Measurements from ENCODE around the gene ZFAND3.

Gene ZFAND3

DNA sequence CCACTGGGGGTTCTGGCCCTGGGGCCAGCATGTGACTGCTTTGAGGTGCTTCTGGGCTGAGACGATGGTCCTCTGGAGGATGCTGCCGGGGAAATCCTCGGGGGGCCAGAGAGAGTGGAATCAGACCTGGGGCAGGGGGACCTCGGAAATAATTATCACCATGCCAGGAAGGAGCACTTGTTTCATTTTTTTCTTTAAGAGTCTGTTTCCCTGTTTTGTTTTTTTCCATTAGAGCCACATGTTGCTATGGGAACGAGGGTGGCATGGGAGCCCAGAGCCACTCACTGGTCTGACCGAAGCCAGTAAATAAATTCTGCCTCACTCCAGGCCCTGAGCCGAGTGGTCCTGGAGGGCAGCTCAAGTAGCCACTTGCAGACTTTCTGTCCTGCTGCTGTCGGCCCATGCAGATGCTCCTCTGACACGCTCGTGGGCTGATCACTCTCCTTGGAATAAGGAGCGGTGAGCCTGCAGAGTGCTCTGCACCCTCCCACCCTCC lies 365.1 kb downstream of the ZFAND3 start:
- no peak for DNase-seq (ENCODE audit: low read depth, low spot score)

DNA sequence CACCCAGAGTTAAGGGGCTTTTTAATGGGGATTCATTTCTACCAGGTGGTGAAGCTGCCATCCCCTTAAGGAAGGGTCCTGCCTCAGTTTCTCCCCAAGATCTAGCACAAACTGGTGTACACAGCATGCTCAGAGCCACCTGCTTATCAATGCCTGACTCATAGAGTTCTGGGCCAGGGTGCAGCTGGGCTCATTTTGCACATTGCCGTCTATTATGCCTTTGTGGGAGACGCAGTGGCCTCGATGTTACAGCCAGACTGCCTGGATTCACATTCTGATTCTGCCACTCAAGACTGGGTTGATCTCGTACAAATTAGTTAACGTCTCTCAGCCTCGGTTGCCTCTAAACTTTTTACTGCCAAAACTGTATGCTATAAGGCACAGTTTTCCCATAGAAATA lies 365.7 kb downstream of the ZFAND3 start:
- DNase-seq (ENCODE audit: low read depth, low spot score), result no peak

GRCh38 chr6:38185752-38186151 lies 366.2 kb downstream of the ZFAND3 start:
- DNase-seq (ENCODE audit: low read depth, low spot score), result no peak

DNA sequence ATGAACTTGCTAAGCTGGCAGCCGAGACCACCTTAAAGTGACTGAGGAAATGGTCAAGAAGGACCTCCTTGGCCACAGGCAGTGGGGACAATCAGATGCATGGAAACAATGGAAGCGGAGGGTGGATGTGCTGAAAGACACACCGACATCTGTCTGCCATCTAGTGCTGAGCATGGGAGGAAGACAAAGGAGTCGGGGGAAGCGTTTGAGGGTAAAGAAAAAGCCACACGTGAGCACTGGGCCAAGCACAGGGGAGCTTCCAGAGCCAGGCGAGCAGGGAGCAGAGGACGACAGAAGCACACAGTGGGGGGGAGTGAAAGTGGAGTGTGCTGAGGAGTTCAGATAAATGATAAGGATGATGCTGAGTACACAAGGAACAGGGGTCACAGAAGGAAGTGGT lies 367.8 kb downstream of the ZFAND3 start:
- no peak for DNase-seq (ENCODE audit: low read depth, low spot score)

DNA sequence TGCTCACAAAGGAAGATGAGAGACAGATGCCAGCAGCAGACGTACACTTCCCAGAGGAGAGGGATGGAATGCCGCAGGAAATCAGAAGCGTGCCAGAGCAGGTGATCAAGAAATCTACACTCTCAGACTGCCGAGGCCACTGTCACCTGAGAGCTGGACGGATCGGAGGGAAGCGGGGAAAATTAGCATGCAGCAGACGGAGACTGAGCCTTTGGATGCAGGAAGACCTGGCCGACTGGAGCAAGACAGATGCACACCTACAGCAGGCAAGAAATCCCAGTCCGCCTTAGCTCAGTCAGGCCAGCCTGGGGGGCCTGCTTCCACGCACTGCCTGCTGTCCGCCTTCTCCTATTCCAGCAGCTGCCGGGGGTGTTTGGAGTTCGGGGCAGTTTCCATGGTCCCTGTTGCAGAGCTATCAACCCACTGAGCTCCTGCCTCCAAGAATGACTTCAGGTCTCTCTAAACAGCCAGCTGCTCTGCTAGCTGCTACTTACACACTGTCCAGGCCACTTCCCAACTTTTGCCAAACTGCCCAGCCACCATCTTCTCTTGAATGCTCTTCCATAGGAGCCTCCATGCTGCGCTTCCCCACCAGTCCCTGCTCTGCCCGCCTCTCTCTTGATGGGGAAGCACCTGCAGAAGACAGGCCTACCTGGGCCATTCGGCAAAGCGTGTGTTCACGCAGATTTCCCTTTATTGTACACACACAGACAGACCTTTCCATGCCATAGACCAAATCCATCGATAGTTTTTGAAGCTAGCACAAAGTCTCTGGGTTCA lies 368.5 kb downstream of the ZFAND3 start:
- no peak for DNase-seq (ENCODE audit: low read depth, low spot score)

DNA sequence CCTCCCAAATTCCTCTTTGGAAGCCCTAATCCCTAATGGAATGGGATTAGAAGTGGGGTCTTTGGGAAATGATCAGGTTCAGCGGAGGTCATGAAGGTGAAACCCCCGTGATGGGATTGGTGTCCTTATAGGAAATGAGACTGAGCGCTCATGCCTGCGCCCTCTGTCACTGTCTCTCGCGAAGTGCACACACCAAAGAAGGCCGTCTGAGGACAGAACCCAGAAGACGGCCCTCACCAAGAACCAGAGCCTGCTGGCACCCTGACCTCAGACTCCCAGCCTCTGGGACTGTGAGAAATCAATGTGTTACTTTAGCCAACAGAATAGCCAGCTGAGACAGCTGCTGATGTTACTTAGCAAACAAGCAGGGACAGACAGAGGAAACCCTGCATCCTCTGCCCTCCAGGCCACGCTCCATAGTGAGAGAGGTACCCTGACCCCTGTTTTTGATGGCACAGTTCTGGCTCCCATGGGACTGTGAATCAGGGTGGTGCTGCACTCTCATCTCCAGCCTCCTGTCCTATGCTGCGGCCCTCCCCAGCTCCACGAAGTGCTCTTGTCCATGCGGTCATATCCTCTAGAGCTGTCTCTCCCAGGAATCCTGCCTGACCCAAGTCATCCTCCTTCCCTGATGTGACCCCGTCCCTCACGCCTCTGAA lies 369.3 kb downstream of the ZFAND3 start:
- no peak for DNase-seq (ENCODE audit: low read depth, low spot score)

- DNase-seq (ENCODE audit: low read depth, low spot score), result no peak
These were observed 371.9 kb downstream of the ZFAND3 start for GRCh38 chr6:38191418-38191817.

DNA sequence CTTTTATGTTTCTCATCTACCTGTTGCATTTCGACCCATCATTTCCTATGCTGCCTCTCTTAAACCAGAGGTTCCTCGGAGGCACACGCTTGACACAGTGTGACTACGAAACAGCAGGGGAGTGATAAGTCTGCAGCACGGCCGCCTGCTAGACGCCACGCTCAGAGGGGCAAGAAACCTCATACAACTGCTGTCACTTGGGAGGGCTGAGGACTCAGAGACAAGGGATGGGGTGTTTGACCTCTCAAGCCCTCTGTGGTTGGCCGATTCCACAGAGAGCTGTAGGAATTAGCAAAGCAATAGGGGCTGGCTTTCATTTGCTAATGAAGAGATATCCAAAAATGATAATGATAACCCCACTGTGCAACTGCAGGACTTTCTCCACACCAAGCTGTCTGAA lies 372.5 kb downstream of the ZFAND3 start:
- no peak for DNase-seq (ENCODE audit: low read depth, low spot score)

DNA sequence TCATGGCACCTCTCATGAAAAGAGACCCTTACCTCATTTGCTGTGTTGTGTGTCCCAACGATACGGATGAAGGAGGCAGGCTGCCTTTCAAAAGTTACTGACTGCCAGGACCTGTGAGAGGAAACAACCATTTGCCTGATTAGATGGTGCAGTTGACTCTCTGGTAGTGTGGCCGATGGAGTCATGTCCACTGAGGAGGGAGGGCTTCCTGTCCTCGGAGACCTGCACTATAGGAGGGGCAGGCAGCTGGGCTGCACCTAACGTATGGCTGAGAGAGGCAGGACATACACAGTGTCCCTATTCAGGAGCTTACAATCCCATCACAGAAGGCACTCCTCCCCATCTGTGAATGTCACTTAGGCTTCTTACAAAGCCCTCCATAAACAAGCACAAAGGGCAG lies 373.0 kb downstream of the ZFAND3 start:
- DNase-seq (ENCODE audit: low read depth, low spot score), result no peak

GRCh38 chr6:38193051-38193450 lies 373.5 kb downstream of the ZFAND3 start:
- no peak for DNase-seq (ENCODE audit: low read depth, low spot score)

DNA sequence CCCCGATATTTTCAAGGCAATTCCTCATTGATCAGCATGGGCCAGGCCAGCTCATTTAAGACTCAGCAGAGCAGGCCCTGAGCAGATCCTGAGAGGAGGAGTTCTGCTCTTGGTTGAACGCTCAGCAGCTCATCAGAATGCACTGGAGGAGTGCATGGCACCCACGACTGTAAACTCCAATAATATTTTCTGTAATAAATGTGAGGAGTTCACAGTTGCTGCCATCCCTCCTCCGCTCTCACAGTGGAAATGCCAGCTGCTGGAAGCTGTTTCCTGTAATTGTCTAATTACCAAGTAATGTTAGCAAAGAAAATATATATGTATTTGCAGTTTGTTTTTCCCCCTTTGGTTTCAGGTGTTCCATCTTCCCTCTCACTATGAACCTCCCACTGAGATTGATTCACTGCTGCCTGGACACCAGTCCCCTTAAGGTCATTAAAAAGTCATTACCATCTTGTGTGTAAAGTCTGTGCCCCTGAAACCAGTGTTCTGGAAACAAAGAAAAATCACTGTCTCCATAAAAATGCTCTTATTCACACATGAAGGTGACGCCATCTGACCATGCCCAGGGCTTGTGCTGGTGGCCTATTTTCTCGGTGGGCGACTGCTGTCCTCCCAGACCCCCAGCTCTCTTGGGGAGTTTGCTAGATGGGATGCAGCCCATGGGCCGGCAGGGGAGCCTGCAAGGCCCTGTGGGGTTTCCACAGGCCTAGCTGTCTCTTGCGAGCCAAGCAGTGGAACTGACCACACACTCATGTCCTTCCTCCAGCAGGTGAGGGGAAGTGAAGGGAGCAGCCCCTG lies 374.2 kb downstream of the ZFAND3 start:
- DNase-seq (ENCODE audit: low read depth, low spot score), result no peak

DNA sequence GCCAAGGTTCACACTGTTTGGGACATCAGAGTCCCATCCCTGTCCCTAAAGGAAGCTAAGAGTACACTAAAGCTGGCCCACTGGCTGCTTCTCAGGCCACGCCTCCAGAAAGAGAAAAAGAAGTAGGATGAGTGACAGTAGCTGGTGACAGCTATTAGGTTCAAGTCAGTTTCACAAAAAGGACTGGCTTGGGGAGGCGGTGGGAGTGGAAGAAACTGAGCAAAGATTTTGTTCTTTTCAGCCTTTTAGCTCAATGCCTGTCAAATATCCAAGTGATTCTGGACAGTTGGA lies 374.7 kb downstream of the ZFAND3 start:
- no peak for DNase-seq (ENCODE audit: low read depth, low spot score)

GRCh38 chr6:38194589-38194988 lies 375.1 kb downstream of the ZFAND3 start:
- no peak for DNase-seq (ENCODE audit: low read depth, low spot score)

GRCh38 chr6:38195113-38195635 lies 375.6 kb downstream of the ZFAND3 start:
- no peak for DNase-seq (ENCODE audit: low read depth, low spot score)

DNA sequence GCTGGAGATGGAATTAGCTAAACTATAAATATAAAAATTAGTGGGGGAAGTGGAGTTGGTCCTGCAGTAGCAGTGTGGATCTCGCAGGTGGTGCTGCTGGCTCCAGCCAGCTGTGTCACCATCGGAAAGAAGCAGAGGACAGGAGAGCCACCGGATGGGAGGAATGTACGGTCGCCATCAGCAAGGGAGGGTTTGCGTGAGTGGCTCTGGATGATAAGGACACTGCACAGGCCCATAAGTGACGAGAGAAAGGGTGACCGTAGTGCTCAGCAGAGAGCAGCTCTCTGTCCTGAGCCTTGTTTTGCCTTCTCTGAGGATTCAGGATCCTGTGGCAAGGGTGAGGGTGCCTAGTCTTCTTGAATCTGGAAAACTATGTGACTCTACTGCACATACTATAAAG lies 378.7 kb downstream of the ZFAND3 start:
- no peak for DNase-seq (ENCODE audit: low read depth, low spot score)

All from iPS DF 19.7 (cell line).